GM10266 (cell line): ENCODE data around the gene SOBP.

Source experiments
- DNase-seq: peaks from one replicate; pipeline ENCODE4 v3.0.0; 2012; ENCODE audit errors: extremely low spot score
- CTCF ChIP-seq: IDR thresholded peaks from 2 replicates; pipeline ENCODE4 v1.5.1; 2012; ENCODE audit warnings: mild to moderate bottlenecking, low read depth; ENCODE audit not compliant: control insufficient read depth, insufficient read depth; ENCODE audit errors: missing control alignments

Gene SOBP

DNA sequence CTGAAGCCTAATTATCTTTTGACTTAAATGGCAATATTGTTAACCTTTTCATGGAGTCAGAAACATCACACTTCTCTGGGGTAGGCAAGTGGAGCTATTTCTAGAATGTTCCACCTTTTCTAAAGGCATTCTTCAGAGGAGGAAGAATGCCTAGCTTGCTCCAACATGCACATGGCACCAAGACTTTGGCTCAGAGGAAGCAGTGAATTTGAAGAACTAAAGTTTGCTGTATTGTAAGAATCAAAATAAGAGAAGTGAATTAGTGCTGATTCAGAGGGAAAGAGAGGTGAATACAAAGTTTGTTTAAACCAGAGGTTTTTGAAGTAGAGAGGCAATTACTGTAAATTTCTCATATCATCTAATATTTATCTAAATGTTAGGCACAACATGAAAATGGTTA lies 92.2 kb downstream of the SOBP start:
- DNase-seq = no peak
- no peak for TF ChIP-seq CTCF

DNA sequence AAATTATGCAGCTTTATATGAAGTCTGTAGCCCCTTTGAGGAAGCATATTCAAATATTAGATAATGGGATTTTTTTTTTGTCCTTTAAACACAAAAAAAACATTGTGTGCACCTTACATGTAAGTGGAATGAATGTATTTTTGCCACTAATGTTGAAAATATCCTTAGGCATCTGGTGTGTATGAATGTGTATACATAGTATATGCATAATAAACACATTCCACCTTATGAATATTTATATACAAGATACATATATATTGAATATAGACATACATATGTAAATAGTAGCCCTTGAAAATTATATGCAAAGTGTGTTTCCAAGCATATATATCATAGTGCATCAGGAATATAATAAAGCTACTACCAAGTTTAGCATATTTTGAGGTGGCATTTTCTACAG lies 94.8 kb downstream of the SOBP start:
- TF ChIP-seq CTCF = no peak
- no peak for DNase-seq

DNA sequence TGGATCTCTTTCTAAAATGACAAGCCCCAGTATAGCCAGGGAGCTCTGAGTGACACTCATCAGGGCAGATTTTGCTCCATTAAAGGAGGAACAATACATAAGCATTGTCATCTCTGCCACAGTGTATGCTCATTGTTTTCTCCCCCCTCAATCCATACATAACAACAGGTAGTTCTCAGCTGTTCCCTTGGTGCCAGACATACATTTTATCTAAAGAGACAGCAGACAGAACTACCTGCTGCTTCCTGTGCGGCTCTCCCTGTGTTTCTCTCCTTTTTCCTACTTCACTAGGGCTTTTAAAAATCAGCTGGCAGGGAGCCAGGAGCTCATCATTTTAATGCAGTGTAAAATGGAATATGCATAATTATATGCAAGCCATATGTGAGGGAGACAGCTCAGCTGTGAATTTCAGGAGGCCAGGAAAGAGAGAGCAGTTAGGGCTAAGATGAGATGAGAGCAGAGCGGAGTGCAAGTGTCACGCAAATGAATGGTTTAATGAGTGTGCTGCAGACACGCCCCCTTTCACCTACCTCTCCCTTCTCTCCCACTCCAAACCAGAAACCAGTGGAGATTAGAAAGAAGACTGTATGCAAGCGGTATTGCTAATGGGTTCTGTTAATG lies 96.0 kb downstream of the SOBP start:
- no peak for DNase-seq
- TF ChIP-seq CTCF = no peak

DNA sequence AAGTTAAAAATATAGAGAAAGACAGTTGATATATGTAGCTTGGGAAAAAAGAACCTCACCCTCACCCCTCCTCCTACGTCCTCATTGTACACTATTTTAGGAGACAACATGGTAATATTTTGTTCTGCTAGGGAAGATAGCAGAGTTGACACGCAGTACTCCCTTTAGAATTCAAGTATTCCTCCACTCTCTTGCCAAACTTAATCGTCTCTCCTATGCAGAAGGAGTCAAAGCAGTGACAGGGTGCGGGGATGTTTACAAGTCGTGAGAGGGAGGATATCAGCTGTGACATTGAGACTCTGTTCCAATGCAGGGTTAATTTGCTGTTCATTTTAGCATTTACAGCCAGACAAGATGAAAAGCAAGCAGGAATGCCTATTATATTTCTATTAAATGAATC lies 97.5 kb downstream of the SOBP start:
- no peak for TF ChIP-seq CTCF
- DNase-seq = no peak

DNA sequence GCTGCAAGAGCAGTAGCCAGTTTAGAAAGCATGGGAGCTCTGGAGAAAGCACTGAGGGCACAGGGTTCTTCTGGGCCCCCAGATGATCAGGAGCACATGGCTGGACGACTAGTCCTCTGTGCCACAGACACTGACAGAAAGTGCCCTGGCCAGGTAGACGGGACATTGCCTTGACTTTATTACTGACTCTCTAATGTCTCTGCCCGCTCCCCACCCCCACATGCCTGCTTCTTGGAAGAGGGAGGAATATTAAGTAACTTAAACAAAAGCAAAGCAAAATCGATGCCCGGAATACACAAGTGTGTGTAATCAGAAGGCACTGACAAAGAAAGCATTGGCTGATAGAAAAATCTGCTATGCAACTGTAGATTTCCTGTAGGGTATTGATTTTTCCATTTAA lies 99.3 kb downstream of the SOBP start:
- DNase-seq = no peak

DNA sequence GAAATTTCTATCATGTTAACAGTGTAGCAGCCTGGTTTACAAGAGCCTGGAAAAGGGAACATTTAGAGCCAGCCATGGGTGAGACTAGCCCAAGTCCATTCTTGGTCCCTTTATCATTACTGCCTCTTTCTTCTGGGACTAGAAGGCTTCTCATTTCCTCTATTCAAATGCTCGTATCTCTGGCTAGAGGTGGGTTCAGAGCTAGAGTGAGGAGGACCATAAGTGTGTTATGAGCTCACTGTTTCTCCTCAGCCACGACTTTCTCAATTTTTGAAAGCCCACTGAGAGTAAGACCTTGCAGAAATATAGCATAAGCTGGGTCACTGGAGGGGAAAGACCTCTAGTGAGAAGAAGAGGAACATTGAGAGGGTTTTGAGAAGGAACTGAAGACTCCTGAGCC lies 100.0 kb downstream of the SOBP start:
- no peak for TF ChIP-seq CTCF
- DNase-seq = no peak

More for the DNA sequence above, 99.3 kb downstream of the SOBP start:
- no peak for TF ChIP-seq CTCF

GRCh38 chr6:107590378-107590777 lies 100.5 kb downstream of the SOBP start:
- no peak for DNase-seq

More at GRCh38 chr6:107590378-107590777, 100.5 kb downstream of the SOBP start:
- TF ChIP-seq CTCF = no peak
